Activated CD4-positive, alpha-beta T cell treated with anti-CD3 and anti-CD28 coated beads for 1 hour (primary cell): Measurements from ENCODE around the gene CENPV.
"Not testable (repeated sequence)": the region's sequence is repeated elsewhere in the genome, so short reads cannot be mapped to it uniquely, and the experiment has no call there.

ENCODE experiments used
- DNase-seq: peaks from one replicate; pipeline ENCODE4 v3.0.0-alpha.2; 2020

CENPV gene

DNA sequence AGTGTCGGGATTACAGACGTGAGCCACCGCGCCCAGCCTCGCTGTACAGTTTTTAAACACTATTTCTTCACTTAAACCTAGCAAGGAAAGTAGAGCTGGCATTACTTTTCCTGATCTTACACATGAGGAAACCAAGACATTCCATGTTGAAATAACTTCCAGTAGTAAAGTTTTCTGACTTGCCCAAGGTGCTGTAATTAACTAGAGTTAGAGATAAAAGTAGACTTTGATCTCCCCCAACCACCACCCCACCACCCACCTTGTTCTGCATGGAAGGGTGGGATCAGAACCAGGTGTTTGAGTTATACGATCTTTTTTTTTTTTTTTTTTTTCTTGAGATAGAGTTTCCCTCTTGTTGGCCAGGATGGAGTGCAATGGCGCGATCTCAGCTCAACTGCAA, 47.1 kb downstream of the CENPV start:
- no peak for DNase-seq

DNA sequence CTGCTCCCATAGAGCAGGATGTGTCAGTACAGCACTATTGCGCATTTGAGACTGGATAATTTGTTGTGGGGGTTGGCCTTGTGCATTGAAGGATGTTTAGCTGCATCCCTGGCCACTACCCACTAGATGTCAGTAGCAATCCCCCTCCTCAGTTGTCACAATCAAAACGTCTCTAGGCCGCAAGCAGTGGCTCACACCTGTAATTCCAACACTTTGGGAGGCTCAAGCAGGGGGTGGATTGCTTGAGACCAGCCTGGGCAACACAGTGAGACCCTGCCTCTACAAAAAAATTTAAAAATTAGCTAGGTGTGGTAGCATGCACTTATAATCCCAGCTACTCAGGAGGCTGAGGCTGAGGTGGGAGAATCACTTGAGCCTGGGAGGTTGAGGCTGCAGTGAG, 48.4 kb downstream of the CENPV start:
- no peak for DNase-seq

DNA sequence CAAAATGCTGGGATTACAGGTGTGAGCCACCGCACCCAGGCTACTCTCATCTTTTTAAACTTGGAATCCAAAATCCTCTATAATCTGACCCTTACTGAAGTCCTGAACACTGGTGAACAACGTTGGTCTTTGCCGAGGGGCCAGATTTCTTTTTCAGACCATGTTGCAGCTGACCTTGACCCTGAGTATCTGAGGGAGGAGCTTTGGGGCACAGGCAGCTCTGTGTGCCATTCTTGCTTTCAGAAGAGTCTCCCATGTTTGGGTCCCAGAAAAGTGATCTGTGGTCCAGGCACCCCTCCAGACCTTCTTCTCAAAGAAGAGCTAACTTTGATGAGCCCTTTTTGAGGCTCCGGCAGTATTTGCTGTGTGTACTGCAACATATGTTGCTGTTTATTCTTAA, 50.4 kb downstream of the CENPV start:
- no peak for DNase-seq

DNA sequence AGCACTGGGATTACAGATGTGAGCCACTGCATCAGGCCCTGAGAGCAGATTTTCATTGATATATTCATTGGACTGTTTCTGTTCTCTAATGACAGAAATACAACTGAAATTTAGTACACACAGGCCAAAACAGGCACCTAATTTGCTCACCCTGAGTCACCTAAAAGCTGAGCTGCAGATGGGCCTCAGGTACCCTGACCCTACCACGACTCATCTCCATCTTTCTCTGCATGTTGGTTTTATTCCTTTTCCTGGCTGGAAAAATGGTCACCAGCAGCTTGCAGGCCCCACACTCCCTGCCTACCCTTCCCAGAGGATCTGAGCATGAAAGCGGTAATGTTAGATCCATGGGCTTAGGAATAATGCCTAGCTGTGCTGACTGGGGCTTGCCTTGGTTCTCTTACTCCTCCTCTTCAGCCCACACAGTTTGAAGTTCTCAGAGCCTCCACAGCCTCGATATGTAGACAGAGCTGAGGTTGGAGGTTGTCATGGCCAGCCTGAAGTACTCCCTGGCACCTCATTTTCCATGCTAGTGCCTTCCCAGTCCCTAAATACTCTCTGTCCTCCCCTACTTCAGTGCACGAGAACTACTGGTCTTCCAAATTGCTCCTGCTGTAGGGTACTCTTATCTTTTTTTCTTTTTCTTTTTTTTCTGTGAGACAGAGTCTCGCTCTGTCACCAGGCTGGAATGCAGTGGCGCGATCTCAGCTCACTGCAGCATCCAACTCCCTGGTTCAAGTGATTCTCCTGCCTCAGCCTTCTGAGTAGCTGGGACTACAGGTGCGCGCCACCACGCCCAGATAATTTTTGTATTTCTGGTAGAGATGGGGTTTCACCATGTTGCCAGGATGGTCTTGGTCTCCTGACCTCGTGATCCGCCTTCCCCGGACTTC, 51.1 kb downstream of the CENPV start:
- no peak for DNase-seq

DNA sequence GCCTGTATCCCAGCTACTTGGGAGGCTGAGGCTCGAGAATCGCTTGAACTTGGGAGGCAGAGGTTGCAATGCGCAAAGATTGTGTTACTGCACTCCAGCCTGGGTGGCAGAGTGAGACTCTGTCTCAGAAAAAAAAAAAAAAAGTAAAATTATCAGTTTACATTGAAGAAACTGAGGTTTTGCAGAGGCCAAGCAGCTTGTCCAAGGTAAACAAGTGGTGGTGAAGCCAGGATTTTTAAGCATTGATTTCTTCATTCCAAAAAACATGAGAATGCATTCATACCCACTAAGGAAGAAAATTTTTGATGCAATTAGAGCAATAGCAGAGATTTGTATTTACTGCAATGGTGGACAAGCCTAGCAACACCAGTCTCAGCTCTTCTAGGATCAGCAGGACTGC, 52.7 kb downstream of the CENPV start:
- DNase-seq, result no peak

DNA sequence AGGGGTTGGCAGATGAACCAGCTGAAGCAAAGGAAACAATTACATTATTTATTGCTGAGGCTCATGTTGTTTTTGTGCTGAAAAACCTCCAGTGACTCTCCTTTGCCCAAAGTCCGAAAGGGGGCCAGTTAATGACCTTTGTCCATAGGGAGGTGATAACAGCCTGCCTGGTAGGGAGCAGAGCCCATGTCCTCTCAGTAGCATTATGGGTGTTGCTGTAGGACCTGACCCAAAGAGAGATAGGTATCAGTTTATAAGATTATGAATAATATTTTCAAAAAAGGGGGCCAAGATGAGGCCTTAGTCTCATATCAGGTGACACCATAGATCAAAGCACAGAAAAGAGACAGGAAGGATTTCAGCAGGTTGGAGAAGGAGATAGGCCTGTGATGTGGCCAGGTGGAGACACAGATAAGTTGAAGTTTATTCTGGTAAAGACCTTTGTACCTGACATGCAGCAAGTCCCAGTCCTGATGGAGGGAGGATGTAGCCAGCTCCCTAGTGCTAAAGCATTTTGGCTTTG, 55.1 kb downstream of the CENPV start:
- no peak for DNase-seq

DNA sequence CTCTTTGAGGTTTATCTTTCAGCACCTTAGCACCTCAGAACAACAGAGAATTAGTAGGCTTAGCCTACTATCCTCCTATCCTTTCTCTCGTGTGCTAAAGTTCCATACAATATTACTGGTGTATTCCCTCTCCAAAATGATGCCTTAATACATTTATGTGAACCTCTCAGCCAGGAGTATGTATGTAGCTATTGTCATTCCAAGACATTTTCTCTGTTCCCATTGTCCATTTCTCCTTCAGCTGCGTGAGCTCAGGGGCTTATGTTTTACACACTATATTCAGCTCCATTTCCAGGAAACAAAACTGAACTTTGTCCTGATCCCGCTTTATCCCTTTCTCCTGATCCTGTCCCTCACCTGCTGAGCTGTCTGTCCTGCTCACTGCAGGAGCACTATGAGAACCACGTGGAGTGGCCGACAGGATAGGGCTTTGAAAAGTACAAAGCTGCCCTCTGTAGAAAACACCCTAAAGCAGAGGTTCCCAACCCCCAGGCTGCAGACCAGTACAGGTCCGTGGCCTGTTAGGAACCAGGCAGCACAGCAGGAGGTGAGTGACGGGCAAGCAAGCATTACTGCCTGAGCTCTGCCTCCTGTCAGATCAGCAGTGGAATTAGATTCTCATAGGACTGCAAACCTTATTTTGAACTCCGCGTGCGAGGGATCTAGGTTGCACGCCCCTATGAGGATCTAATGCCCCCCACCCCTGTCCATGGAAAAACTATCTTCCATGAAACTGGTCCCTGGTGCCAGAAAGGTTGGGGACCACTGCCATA, 55.7 kb downstream of the CENPV start:
- no peak for DNase-seq

DNA sequence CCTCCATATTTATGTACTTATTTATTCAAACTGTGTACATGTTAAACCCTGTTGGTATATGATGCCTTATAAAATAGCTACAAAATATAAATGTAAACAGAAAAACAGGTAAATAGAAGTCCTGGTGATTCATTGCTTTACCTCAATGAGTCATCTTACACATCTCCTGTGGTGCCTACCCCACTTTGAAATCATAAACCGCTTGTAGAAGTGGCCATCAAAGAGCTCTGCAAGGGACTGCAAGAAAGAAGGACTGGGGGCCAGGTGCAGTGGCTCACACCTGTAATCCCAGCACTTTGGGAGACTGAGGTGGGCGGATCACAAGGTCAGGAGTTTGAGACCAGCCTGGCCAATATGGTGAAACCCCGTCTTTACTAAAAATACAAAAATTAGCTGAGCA, 57.2 kb downstream of the CENPV start:
- not testable (repeated sequence) for DNase-seq

DNA sequence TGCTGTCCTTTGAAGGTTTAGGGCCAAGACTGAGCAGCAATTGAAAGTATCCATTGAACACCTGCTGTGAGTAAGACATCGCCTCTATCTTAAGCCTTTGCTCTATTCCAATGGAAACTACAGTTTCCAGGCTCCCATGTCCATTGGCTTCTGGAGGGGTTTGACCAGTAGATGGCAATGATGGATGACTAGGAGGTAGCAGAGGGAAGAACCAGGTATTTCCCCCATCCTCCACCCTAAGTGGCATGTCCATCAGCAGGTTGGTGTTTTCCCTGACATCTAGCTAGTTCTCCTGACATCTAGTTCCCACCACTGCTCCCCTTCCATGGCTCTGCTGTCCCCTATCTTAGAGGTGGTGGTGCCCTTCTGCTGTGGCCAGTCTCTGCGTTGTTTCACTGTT, 58.7 kb downstream of the CENPV start:
- DNase-seq, result no peak

DNA sequence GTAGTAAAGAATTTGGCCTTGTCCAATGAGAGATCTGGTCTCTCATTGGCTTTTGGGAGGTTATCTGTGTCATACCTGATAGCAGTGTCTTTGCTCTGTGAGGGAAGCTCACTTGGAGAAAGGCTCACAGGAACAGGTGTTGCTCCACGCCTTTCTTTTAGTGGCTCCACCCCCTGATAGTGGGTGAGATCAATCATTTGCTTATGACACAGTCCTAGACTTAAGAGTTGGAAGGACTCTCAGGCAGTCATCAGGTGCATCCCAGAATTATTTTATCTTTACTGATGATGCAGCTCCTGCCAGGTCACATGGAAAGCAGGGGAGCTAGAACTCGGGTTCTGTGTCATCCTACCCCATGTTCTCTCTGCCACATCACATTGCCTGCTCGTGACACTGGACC, 59.3 kb downstream of the CENPV start:
- DNase-seq, result no peak
